Measurements from ENCODE around the gene ETV3.
"Not testable (repeated sequence)": the region's sequence is repeated elsewhere in the genome, so short reads cannot be mapped to it uniquely, and the experiment has no call there.

ETV3 gene

DNA sequence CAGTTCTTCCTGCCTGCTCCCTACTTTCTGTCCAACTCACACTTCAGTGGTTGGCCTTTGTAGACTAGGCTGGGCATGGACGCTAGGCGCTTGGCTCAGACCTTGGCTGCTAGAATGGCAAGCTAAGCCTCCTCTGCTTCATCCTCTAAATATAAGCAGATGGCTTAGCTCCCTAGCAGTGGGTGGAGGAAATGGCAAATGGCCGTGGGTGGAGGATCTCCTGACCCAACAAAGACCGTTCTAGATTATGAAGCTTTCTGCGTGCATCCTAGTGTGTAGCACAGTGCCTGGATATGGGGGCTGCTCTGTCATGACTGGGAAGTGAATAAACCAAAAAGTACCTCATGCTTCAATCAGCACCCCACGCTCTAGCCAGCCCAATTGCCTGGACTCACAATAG lies 28.2 kb downstream of the ETV3 start:
- no peak for DNase-seq

- DNase-seq: no peak
Observed at GRCh38 chr1:157108448-157108847, 29.7 kb downstream of the ETV3 start.

DNA sequence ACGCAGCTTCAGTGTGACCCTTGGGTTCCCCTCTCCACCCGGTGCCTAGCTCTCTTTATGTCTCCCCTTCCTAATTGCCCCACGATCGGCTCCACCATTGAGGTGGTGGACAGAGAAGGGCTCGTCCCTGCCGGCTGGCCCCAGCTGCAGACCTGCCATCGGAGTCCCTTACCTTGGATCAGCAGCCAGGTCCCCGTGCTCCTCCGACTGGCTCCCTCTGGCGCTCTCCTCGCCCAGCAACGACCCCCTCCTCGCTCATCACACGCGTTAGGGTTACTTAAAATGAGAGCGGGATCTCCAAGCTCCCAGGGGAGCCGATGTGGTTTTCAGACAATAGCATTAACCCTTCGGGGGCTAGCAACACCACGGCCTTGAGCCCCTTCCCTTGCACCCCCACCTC lies 30.5 kb downstream of the ETV3 start:
- DNase-seq: no peak

- no peak for DNase-seq
Observed at GRCh38 chr1:157106813-157107189, 31.4 kb downstream of the ETV3 start.

DNA sequence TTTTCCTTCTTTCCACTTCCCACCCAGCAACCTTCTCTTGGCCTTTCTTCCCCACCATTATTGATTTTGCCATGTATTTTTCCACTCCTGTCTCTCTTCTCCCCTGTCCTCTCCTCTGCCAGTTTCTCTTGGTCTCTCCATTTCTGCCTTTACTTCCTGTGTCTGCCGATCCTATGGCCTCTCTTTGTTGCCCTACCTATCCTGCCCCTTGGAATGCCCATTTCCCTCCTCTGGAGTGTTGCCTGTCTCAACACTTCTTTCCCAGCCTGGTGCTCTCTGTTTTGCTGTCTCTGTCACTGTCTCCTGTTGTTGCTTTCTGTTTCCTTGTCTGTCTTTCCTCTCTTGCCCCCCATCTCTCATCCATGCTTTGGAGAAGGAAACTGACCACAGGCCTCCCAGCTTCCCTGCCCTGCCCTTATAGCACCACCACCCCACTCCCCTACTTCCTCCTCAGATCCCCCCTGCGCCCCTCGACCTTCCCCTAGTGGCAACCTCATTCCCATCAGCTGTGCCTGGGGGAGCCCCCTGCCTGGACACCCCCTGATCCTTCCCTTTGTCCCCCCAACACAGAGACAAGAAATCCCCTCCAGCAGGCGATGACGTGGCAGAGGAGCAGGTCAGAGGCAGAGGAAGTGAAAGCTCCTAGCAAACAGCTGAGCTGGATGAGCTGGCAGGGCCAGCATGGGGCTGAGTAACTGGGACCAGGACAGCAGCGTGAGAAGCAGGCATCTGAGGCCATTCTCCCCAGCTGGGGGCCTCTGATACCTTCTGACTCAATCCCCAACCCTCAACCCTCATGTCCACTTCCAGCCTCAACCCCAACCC lies 32.0 kb downstream of the ETV3 start:
- DNase-seq: peak; percentile 16

DNA sequence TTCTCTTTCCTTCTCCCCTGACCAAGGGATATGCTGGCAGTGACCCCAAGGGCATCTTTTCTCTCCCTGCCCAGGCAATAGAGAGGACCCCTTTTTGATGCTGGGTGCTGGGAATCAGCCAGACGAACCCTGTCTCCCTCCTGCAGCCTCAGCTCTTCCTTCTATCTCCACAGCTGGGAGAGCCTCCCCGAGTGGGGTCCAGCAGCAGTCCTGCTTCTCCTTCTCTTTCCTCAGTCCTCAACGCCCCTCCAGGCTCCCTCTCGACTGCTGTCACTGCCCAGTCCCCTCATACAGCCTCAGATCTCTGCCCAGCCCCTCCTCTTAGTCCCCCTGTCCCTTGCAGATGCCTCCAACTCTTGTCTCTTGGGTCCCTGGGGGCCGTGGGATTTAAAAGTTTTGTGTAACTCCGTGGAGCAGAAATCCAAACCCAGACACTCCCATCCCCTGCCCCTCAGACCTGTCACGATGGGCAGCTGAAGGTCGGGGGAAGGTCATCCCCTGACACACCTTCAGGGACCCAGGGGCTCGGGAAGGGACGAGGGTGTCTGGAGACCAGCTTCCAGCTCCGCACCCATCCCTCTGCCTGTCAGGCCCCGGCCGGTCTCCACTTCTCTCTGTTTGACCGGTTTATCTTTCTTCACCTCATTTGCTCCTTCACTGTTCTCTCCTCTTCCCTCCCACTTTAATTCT lies 32.8 kb downstream of the ETV3 start:
- DNase-seq: no peak

DNA sequence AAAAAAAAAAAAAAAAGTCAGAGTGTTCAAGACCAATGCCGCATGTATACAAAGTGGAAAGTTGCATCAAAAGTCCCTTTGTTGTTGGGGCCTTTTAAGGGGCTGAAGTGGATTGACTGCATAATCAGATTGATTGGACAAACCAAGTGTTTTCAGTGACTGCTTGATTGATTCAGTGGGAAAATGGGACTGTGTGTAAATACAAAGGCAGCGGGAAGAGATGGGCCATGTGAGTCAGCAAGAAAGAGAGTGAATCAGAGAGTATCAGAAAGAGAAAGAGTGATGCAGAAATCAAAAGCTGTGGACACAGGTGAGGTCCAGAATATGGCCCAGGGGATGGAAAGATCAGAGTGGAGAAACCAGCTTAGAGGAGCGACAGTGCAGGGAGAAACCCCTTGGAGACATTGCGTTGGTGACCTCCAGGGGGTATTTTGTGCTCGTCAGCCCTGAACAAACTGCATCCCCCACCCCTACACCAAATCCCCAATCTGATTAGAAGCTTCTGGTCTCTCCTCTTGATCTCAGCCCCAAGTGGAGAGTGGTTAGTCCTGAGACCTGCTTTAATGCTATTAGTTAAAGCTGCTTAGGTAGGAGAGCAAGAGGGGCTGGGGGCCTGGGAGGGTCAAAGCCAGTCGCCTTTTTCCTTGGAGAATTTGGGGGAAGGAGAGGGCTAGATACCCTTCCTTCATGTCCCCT lies 33.4 kb downstream of the ETV3 start:
- DNase-seq: no peak

GRCh38 chr1:157103268-157103667 lies 34.9 kb downstream of the ETV3 start:
- no peak for DNase-seq

- no peak for DNase-seq
Observed at GRCh38 chr1:157101149-157101548, 37.0 kb downstream of the ETV3 start.

DNA sequence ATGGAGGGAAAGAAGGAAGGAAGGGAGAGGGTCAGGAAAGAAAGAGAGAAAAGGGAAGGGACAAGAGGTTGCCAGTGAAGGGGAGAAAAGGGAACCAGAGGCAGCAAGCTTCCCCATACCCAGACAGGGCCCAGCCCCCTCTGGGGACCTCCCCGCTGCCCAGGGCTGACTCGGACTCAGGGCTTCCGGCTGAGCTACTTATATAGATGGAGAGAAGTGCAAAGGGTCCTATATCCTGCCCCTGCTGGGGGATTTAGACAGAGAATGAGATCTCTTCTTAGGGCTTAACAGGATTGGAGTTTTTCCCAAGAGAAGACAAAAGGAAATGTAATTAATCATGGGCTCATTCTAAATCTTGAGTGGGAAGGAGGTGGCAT lies 38.6 kb downstream of the ETV3 start, which contains the start of gene ETV3L:
ETV3L (minus strand) TSS at position 176 of the 377 bp plus-strand sequence. CDS start 285 bp downstream, outside the sequence.
- DNase-seq: no peak

DNA sequence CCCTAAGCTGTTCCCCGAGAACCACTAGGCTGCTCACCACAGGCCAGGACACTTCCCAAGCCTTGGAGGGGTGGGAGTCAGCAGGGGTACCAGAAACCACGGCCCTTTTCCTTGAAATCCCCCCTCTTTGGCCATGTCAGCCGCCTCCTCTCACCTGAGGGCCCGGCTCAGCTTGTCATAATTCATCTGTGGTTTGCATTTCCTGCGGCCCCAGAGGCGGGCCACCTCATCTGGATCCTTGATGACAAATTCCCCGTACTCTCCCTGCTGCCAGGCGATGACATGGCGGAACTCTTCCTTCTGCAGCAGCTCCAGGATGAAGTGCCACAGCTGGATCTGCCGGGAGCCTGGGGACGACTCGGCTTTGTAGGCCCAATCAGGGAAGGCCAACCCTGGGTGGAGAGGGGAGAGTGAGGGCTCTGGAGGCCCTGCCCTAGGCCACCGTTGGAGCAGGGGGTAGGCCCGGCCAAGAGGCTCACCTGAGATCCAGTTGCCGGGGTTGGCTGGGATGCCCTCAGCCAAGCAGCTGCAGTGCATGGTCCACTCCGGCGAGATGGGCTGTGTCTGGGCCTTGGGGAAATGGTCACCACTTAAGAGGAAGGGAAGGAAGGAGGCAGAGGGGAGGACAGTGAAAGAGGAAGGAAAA lies 39.1 kb downstream of the ETV3 start:
- not testable (repeated sequence) for DNase-seq

DNA sequence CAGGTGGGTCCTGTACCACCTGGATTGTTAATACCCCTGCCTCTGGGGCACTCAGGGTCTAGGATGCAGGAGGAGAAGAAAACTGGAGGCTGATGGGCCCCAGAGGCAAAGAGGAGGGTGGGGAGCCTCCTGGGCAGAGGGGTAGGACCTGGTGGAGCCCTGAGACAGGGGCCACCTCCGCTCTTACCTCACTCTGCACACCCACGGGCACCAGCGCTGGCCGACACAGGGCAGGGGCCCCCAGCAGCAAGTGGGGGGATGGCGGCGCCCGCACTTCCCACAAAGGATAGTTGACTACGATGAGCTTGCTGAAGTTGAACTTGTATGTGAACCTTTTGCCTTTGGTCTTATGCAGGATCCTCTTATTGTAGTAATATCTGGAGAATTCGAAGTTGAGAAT lies 39.7 kb downstream of the ETV3 start:
- no peak for DNase-seq

DNA sequence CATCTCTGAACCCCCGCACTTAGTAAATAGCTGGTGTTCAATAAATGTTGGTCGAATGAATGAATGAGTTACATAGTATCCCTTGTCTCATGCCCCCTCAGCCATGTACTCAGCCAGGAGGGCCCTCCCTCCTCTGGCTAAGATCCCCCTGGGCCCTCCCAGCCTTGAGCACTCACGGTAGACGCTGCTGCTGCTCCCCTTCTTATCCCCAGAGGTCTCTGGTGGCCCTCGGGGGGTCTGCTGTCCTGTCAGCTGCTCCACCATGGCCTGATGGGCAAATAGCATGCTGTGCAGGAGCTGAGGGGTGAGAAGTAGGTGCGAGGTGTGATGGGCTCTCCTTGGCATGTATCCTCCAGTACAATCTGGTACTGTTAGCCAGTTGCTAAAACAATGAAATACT lies 40.5 kb downstream of the ETV3 start:
- DNase-seq: no peak

- no peak for DNase-seq
Observed at GRCh38 chr1:157096881-157097280, 41.3 kb downstream of the ETV3 start.

GRCh38 chr1:157095551-157095950 lies 42.6 kb downstream of the ETV3 start:
- no peak for DNase-seq

GRCh38 chr1:157095091-157095490 lies 43.1 kb downstream of the ETV3 start:
- DNase-seq: no peak

GRCh38 chr1:157092831-157093230 lies 45.4 kb downstream of the ETV3 start:
- DNase-seq: no peak

GRCh38 chr1:157091668-157092273 lies 46.4 kb downstream of the ETV3 start:
- no peak for DNase-seq

DNA sequence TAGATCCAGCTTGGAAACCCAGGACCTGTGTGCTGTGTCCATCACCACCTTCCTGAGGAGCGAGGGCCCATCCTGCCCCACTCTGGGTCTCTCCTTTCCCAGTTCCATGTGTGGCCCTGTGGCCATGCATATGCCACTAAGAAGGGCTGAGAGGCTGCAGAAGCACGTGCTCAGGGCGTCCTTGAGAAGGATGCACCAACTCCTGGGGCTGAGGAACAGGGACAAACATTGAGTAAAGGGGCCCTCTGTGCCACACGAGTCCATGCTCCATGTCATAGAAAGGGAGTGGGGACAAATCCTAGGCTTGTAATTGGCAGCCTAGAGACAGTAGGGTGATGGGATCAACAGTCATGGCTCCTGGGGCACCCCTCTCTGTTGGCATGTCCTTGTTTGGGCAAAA lies 47.0 kb downstream of the ETV3 start:
- no peak for DNase-seq

DNA sequence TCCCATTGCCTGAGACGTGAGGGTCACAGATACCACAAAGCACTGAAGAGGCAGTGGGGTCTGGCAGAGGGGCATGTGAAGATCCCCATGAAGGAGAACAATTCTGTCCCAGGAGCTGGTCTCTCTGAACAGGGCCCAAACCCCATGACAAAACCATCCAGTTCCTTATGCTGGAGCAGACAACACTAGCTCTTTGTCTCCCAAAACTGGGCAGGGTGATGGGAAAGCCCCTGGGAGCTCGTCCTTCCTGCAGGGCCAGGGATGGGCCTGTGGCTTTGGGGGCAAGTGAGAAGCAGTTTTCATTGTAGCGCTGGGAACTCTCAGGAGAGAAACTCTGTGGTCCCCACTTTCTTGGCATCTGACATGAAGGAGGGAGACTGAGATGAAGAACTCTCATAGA lies 47.4 kb downstream of the ETV3 start:
- no peak for DNase-seq

DNA sequence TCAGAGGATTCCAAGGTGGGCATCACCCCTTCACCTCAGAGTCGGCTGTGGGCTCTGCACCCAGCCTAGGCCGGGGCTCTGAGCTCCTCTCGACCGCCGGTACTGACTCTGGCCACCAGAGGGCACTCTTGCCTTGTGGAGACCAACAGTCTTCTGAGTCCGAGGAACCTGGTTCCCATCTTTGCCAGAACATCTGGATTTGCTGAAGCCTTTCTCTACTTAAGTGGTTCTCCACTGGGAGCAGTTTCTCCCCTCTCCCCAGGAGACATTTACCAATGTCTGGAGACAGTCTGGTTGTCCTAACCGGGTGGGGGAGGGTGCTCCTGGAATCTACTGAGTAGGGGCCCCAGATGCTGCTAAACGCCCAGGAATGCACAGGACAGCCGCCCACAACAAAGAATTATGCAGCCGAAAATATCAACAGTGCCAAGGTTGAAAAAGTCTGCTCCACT lies 48.0 kb downstream of the ETV3 start:
- DNase-seq: peak; percentile 81

DNA sequence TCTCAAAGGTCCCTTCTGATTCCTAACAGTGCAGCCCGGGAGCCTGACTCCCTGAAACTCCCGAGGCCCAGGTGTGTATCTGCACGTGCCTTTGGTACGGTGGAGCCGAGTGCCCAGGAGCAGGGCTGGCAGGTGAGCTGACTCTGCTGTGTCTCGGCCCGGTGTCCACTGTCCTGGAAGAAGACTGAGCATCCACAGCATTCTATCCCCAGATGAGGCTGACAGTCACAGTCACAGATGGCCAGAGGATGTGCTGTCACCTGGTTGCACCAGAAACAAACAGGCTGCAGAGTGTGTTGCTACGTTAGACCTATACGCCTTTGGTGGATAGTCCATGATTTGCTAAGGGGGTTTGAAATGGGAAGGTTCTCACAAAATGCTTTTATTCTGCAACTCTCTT lies 48.4 kb downstream of the ETV3 start:
- no peak for DNase-seq

- no peak for DNase-seq
Observed at GRCh38 chr1:157088607-157089006, 49.6 kb downstream of the ETV3 start.
